Fibroblast of lung (primary cell): Measurements from ENCODE around the gene SEMA6A. TPM values are rescaled to one million over a fixed set of nuclear protein-coding genes. Genes with fewer than 3 reads are reported as not detected.
"Not testable (repeated sequence)": the region's sequence is repeated elsewhere in the genome, so short reads cannot be mapped to it uniquely, and the experiment has no call there.

Experiments
- DNase-seq, 2 donors: peaks; one replicate each; pipeline versions ENCODE4 v3.0.0 to v3.0.0-alpha.2; 2010; ENCODE audit warnings: low read depth in 2 of 2
- H2AFZ ChIP-seq: 2 replicates; pipeline ENCODE4 v1.5.1; 2012; ENCODE audit warnings: low read length, control low read depth, inconsistent platforms
- H3K27ac ChIP-seq: 2 replicates; pipeline ENCODE4 v1.5.1; 2011; ENCODE audit warnings: low read length, control low read depth; ENCODE audit not compliant: insufficient read depth
- H3K27me3 ChIP-seq: 2 replicates; pipeline ENCODE4 v1.5.1; 2011; ENCODE audit warnings: mild to moderate bottlenecking, low read length; ENCODE audit not compliant: control insufficient read depth, insufficient read depth
- H3K36me3 ChIP-seq: 2 replicates; pipeline ENCODE4 v1.5.1; 2011; ENCODE audit warnings: low read length; ENCODE audit not compliant: control insufficient read depth, insufficient read depth
- H3K4me1 ChIP-seq: 2 replicates; pipeline ENCODE4 v1.5.1; 2011; ENCODE audit warnings: low read length; ENCODE audit not compliant: control insufficient read depth, insufficient read depth; ENCODE audit errors: extremely low read depth
- H3K4me2 ChIP-seq: 2 replicates; pipeline ENCODE4 v1.5.1; 2011; ENCODE audit warnings: low read length, control low read depth; ENCODE audit not compliant: insufficient read depth; ENCODE audit errors: extremely low read depth
- H3K4me3 ChIP-seq, 4 experiments: fragments of 200-600 bp in 1 of 4; sonication (generic) in 1 of 4; replicated peaks in 1 of 4; 2 replicates each; pipeline ENCODE4 v1.5.1; 2011 to 2016; ENCODE audit warnings: low read length in 4 of 4, low read depth in 3 of 4, mild to moderate bottlenecking in 3 of 4, control low read depth in 2 of 4, inconsistent platforms in 1 of 4, mixed read lengths in 1 of 4; ENCODE audit not compliant: insufficient read depth in 1 of 4; ENCODE audit errors: control extremely low read depth in 1 of 4
- H3K79me2 ChIP-seq: 2 replicates; pipeline ENCODE4 v1.5.1; 2012; ENCODE audit warnings: mild to moderate bottlenecking, low read length, inconsistent platforms; ENCODE audit not compliant: control insufficient read depth, insufficient read depth
- H3K9ac ChIP-seq: 2 replicates; pipeline ENCODE4 v1.5.1; 2011; ENCODE audit warnings: mild to moderate bottlenecking, low read length, control low read depth; ENCODE audit not compliant: insufficient read depth
- H3K9me3 ChIP-seq: 2 replicates; pipeline ENCODE4 v1.5.1; 2012; ENCODE audit warnings: low read depth, low read length; ENCODE audit not compliant: control insufficient read depth, insufficient read depth
- H4K20me1 ChIP-seq: 2 replicates; pipeline ENCODE4 v1.5.1; 2011; ENCODE audit warnings: low read length; ENCODE audit not compliant: control insufficient read depth, insufficient read depth; ENCODE audit errors: extremely low read depth
- CTCF ChIP-seq, 2 donors: IDR thresholded peaks in 1 of 2; conservative IDR thresholded peaks in 1 of 2; 1 replicate in 1 of 2; 2 replicates in 1 of 2; pipeline ENCODE4 v1.5.1; 2011 to 2012; ENCODE audit warnings: low read length in 2 of 2, control low read depth in 1 of 2, inconsistent platforms in 1 of 2, low read depth in 1 of 2, mild to moderate bottlenecking in 1 of 2
- EZH2 ChIP-seq: IDR thresholded peaks from 2 replicates; pipeline ENCODE4 v1.5.1; 2012; ENCODE audit warnings: low read length, control low read depth, mild to moderate bottlenecking; ENCODE audit errors: missing control alignments
- polyA plus RNA-seq, 2 donors: library from polyadenylated mRNA; depleted of rRNA in 1 of 2; stranded (reverse) in 1 of 2; unstranded in 1 of 2; fragments of >200 nt; gene quantifications; 2 replicates each; pipeline ENCODE4 v1.2.1, GENCODE V29; 2011 to 2012; ENCODE audit warnings: missing spikeins in 1 of 2
- total RNA-seq: library from RNA; depleted of rRNA; stranded (reverse); fragments of >200 nt; gene quantifications from 2 replicates; pipeline ENCODE4 v1.2.1, GENCODE V29; 2014

Gene SEMA6A
- total and polyA plus RNA-seq, 2 donors (not counting 1 experiment from before 2014, with no cell fraction given) = 0.17 to 0.22 TPM

- no peaks in the 10 kb centered on the region for H4K20me1 ChIP-seq
- H3K9ac ChIP-seq = no peak overlapping the region
- TF ChIP-seq EZH2 = no peak
- no peak for TF ChIP-seq CTCF (conservative IDR thresholded peaks at IDR 0.05 in 1 of 2, IDR thresholded peaks at IDR 0.05 in 1 of 2; ENCODE audit: low read depth in 1 of 2, low read length in 2 of 2)
- H3K4me2 ChIP-seq = no peak overlapping the region
- no peak overlapping the region for H3K4me3 ChIP-seq
- H3K27me3 ChIP-seq = no peaks in the 10 kb centered on the region
- H3K27ac ChIP-seq = no peak overlapping the region
- H3K79me2 ChIP-seq = no peaks in the 10 kb centered on the region
- H3K9me3 ChIP-seq = no peaks in the 10 kb centered on the region
- H3K4me1 ChIP-seq = no peaks in the 10 kb centered on the region
- no peaks in the 10 kb centered on the region for H3K36me3 ChIP-seq
- no peak overlapping the region for H2AFZ ChIP-seq
- no peak for DNase-seq
Observed at GRCh38 chr5:116546033-116546742, 28.4 kb downstream of the SEMA6A start.

DNA sequence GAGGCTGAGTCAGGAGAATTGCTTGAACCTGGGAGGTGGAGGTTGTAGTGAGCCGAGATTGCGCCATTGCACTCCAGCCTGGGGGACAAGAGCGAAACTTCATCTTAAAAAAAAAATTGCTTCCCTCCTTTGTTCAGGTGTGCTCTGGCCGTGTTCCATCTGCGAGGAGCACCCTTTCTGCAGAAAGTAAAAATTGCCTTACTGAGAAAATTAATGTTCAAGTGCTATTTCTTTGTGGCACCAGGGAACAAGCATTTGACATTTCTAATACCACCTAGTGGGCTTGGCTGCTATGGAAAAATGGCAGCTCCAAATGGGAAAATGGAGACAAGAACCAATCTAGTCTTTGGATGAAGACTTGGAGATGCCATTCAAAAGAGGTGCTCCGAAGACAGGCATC is 29.2 kb downstream of the SEMA6A start:
- H3K9ac ChIP-seq, H3K4me1 ChIP-seq, H4K20me1 ChIP-seq, DNase-seq, H3K27me3 ChIP-seq, H2AFZ ChIP-seq, H3K36me3 ChIP-seq, H3K4me2 ChIP-seq, H3K4me3 ChIP-seq, H3K27ac ChIP-seq, H3K79me2 ChIP-seq, H3K9me3 ChIP-seq: not testable (repeated sequence)

- no peaks in the 10 kb centered on the region for H3K79me2 ChIP-seq
- no peak for DNase-seq
Observed at GRCh38 chr5:116544531-116545241, 29.9 kb downstream of the SEMA6A start.

More at GRCh38 chr5:116544531-116545241, 29.9 kb downstream of the SEMA6A start:
- Histone ChIP-seq H3K4me2 (no peak overlapping the region), H4K20me1 (no peaks in the 10 kb centered on the region), H3K9ac (no peak overlapping the region), H2AFZ (no peak overlapping the region), H3K27ac (no peak overlapping the region), H3K27me3 (no peaks in the 10 kb centered on the region), H3K4me1 (no peaks in the 10 kb centered on the region), H3K36me3 (no peaks in the 10 kb centered on the region), H3K4me3 (no peak overlapping the region), H3K9me3 (no peaks in the 10 kb centered on the region)
- TF ChIP-seq CTCF (conservative IDR thresholded peaks at IDR 0.05 in 1 of 2, IDR thresholded peaks at IDR 0.05 in 1 of 2; ENCODE audit: low read depth in 1 of 2, low read length in 2 of 2) (no peak), EZH2 (no peak)
